Duodenal mucosa (tissue), 2 donors: ENCODE data around the gene UFD1.

Experiments used
- H3K27ac ChIP-seq: one replicate; pipeline ENCODE4 v1.7.0; 2013; ENCODE audit warnings: low read depth, low read length
- H3K27me3 ChIP-seq, 2 donors: one replicate each; pipeline ENCODE4 v1.7.0; 2013; ENCODE audit warnings: low read length in 2 of 2, control low read depth in 1 of 2; ENCODE audit not compliant: insufficient read depth in 2 of 2, control insufficient read depth in 1 of 2
- H3K36me3 ChIP-seq, 2 donors: one replicate each; pipeline ENCODE4 v1.7.0; 2013; ENCODE audit warnings: low read length in 2 of 2, control low read depth in 1 of 2; ENCODE audit not compliant: insufficient read depth in 2 of 2, control insufficient read depth in 1 of 2
- H3K4me1 ChIP-seq, 2 donors: one replicate each; pipeline ENCODE4 v1.7.0; 2013; ENCODE audit warnings: low read length in 2 of 2, control low read depth in 1 of 2; ENCODE audit not compliant: insufficient read depth in 2 of 2, control insufficient read depth in 1 of 2
- H3K4me3 ChIP-seq, 2 donors: one replicate each; pipeline ENCODE4 v1.7.0; 2013; ENCODE audit warnings: low read length in 2 of 2, low read depth in 1 of 2
- H3K9ac ChIP-seq, 2 donors: one replicate each; pipeline ENCODE4 v1.7.0; 2013; ENCODE audit warnings: low read length in 2 of 2, low read depth in 1 of 2
- H3K9me3 ChIP-seq, 2 donors: one replicate each; pipeline ENCODE4 v1.7.0; 2013; ENCODE audit warnings: low read length in 2 of 2, control low read depth in 1 of 2; ENCODE audit not compliant: control insufficient read depth in 1 of 2

Gene UFD1, protein sequence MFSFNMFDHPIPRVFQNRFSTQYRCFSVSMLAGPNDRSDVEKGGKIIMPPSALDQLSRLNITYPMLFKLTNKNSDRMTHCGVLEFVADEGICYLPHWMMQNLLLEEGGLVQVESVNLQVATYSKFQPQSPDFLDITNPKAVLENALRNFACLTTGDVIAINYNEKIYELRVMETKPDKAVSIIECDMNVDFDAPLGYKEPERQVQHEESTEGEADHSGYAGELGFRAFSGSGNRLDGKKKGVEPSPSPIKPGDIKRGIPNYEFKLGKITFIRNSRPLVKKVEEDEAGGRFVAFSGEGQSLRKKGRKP

DNA sequence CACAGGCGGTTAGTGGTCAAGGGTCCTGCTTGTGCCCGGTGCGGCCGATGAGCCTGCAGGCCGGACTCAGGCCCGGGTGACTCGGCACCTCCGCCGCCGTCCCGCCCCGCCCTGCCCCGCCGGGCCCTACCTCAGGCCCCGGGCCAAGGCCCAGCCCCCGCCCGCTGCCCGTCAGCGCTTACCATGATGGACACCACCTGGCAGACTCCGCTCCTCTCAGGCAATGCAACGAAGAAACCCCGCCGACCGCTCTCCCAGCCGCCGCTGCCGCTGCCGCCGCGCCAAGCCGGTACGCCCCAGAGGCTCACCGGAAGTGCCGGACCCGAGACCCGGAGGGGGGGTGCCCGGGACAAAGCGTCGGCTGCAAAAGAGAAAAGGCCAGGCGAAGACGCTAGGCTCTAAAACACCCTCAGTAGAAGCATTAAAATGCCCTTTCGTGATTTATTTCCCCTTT is at the start of gene UFD1:
Gene UFD1, minus strand, starts transcription at position 293 of the 454 bp plus-strand sequence. Its CDS starts 108 bp downstream, at position 185.
- Histone ChIP-seq H3K4me1 (peaks cover 9 to 17% of the 10 kb centered on the region in 2 donors), H3K27ac (peak within 1 kb of the TSS; percentile 88), H3K27me3 (no peaks in the 10 kb centered on the region)

DNA sequence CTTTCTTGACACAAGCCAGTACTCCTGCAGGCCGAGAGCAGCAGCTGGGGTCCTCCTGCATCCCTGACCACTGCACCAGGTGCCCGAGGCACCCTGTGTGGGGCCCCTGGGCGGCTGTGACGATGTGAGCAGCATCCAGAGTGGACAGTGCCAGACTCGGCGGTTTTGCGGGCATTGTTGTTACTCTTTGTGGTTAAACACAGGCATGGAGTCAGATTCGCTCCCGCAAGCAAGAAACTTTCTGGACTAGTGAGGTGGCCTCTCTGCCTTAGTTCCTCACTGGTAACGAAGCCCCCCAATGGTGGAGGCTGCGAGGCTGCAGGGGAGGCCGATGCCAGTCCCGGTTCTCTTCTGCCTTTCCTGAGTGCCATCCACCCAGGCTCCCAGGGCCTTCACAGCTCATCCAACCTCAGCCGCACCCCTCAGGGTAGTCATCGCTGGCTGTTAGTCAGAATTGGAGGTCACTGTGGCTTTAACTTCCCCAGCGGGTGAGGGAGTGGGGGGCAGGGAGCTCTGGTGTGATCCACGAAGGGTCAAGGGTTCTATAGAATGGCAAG is 48.9 kb upstream of the UFD1 start:
- no peak overlapping the region for H3K27ac ChIP-seq
- no peaks in the 10 kb centered on the region for H3K36me3 ChIP-seq
- no peaks in the 10 kb centered on the region for H3K9me3 ChIP-seq
- H3K4me1 ChIP-seq, result peaks cover 0 to 14% of the 10 kb centered on the region in 2 donors
- H3K27me3 ChIP-seq, result peaks cover 17 to 30% of the 10 kb centered on the region in 2 donors
- H3K4me3 ChIP-seq, result no peak overlapping the region
- H3K9ac ChIP-seq, result no peak overlapping the region

More for the DNA sequence above, at the start of gene UFD1:
- H3K9me3 ChIP-seq, result no peaks in the 10 kb centered on the region
- H3K36me3 ChIP-seq, result peaks cover 1 to 20% of the 10 kb centered on the region in 2 donors
- peak within 1 kb of the TSS; percentile 71 to 92 for H3K9ac ChIP-seq
- H3K4me3 ChIP-seq, result peak within 1 kb of the TSS; percentile 90 to 99

DNA sequence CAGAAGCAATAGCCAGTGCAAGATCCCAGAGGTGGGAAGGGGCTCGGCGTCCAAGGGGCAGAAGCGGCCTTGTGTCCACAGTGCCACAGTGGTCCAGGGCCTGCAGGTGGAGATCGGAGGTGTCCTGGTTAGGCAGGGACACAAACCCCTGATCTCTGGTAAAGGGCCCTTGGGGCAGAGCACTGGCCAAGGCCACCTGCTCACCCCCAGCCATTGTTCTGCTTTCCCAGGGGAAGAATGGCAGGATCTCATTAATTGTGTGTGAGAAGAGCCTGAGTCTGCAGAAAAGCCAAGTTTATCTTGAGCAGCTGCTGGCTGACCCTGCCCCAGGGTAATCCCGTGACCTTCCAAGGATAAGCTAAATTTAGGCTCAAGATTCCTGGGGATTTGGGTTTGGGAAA is 48.3 kb upstream of the UFD1 start:
- Histone ChIP-seq H3K9ac (no peak overlapping the region), H3K4me3 (no peak overlapping the region), H3K27ac (no peak overlapping the region), H3K4me1 (peaks cover 0 to 16% of the 10 kb centered on the region in 2 donors), H3K36me3 (no peaks in the 10 kb centered on the region), H3K27me3 (peaks cover 18 to 35% of the 10 kb centered on the region in 2 donors), H3K9me3 (no peaks in the 10 kb centered on the region)

DNA sequence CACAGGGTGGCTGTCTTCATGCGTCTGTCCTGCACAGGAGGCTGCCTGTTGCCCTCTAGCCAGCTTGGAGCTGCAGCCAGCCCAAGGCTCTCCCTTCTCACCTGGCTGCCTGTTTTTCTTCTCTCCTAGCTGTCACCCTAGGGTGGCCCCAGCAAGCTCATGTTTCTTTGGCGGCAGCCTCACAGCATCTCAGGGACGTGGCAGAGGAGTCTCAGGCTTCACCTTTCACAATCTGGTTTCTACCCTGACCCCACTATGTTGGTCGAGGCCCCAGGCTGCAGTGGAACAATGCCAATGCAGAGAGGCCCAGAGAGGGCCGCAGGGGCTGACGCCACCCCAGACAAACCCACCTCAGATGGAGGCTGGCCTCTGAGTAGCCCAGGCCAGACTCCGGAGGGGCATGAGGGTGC is 47.7 kb upstream of the UFD1 start:
- H3K27ac ChIP-seq, result no peak overlapping the region
- H3K27me3 ChIP-seq, result peaks cover 18 to 35% of the 10 kb centered on the region in 2 donors
- no peaks in the 10 kb centered on the region for H3K9me3 ChIP-seq
- H3K9ac ChIP-seq, result no peak overlapping the region
- peaks cover 0 to 16% of the 10 kb centered on the region in 2 donors for H3K4me1 ChIP-seq
- H3K36me3 ChIP-seq, result no peaks in the 10 kb centered on the region
- no peak overlapping the region for H3K4me3 ChIP-seq

DNA sequence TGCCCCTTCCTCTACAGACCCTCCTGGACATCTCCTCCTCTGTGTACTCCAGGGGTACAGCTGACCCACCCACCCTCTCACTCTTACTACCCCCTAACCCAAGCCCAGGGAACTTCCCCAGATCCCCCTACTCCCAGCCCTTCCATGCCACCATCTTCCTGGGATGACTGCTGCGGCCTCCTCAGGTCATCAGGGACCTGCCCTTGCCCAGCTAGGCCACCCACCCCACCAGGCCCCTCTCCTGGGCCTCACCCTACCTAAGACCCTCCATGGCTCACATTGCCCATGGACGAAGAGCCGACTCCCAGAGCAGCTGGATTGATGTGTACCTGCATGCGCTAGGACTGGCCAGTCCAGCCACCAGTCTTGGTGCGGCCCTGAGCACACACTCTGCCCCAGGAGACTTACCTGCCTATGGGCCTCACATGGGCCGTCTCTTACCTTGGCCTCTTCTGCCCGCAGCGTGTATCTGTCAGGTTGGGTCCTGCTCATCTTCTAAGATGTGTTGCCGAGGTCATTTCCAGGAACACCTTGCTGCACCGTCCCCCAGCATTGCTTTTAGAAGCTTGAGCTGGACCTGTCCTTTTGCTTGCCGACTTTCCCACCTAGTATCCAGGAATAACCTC is 47.2 kb upstream of the UFD1 start:
- Histone ChIP-seq H3K27me3 (peaks cover 18 to 35% of the 10 kb centered on the region in 2 donors), H3K9me3 (no peaks in the 10 kb centered on the region), H3K27ac (no peak overlapping the region), H3K4me3 (no peak overlapping the region), H3K4me1 (peaks cover 0 to 16% of the 10 kb centered on the region in 2 donors), H3K9ac (no peak overlapping the region), H3K36me3 (no peaks in the 10 kb centered on the region)

DNA sequence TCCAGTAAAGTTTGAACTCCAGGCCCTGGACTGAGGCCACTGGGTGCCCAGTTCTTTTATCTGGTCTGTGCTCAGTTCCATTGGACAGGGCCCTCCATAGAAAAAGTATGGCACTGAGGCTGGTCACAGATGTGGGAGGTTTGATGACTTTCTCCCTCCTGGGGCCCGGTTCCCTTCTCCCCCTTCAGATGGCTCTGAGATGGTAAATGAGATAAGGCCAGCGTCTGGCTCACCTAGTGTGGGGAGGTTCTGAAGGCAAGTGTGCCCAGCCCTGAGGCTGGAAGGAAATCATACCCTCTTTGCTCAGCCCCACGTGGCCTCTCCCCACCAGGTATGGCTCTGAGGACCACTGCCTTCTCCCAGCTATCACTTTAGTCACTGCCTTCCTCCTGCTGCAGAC is 46.7 kb upstream of the UFD1 start:
- peaks cover 0 to 16% of the 10 kb centered on the region in 2 donors for H3K4me1 ChIP-seq
- H3K4me3 ChIP-seq, result no peak overlapping the region
- H3K27me3 ChIP-seq, result peaks cover 18 to 35% of the 10 kb centered on the region in 2 donors

DNA sequence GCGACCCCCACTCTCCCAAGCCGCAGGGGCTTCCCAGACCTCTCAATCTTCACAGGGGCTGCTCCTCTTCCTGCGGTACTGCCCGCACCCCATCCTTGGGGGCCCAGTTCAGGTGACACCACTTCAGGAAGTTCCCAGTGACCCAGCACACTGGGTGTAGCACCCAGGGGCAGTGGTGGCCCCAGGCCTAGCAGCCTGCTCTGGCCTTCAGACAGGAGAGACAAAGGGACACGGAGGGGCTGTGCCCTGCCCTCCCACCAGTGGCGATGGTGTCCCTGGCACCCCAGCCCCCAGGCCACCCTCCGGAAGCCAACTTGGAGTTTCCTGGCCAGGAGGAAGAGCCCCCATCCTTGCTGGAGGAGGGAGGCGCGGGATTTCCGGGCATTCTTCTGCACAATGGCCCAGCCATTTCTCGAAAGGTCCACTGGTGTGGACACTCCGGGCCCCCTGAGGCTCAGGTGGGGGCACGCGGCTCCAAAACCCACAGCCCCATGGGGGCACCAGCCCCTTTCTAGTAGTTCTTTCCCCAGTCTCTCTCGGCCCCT is 46.2 kb upstream of the UFD1 start:
- no peak overlapping the region for H3K9ac ChIP-seq
- H3K4me3 ChIP-seq, result no peak overlapping the region
- no peak overlapping the region for H3K27ac ChIP-seq
- H3K4me1 ChIP-seq, result peaks cover 0 to 16% of the 10 kb centered on the region in 2 donors
- H3K36me3 ChIP-seq, result no peaks in the 10 kb centered on the region
- H3K9me3 ChIP-seq, result no peaks in the 10 kb centered on the region
- peaks cover 18 to 35% of the 10 kb centered on the region in 2 donors for H3K27me3 ChIP-seq

More for the DNA sequence above, 46.7 kb upstream of the UFD1 start:
- no peaks in the 10 kb centered on the region for H3K9me3 ChIP-seq
- no peak overlapping the region for H3K27ac ChIP-seq
- H3K9ac ChIP-seq, result no peak overlapping the region
- no peaks in the 10 kb centered on the region for H3K36me3 ChIP-seq

DNA sequence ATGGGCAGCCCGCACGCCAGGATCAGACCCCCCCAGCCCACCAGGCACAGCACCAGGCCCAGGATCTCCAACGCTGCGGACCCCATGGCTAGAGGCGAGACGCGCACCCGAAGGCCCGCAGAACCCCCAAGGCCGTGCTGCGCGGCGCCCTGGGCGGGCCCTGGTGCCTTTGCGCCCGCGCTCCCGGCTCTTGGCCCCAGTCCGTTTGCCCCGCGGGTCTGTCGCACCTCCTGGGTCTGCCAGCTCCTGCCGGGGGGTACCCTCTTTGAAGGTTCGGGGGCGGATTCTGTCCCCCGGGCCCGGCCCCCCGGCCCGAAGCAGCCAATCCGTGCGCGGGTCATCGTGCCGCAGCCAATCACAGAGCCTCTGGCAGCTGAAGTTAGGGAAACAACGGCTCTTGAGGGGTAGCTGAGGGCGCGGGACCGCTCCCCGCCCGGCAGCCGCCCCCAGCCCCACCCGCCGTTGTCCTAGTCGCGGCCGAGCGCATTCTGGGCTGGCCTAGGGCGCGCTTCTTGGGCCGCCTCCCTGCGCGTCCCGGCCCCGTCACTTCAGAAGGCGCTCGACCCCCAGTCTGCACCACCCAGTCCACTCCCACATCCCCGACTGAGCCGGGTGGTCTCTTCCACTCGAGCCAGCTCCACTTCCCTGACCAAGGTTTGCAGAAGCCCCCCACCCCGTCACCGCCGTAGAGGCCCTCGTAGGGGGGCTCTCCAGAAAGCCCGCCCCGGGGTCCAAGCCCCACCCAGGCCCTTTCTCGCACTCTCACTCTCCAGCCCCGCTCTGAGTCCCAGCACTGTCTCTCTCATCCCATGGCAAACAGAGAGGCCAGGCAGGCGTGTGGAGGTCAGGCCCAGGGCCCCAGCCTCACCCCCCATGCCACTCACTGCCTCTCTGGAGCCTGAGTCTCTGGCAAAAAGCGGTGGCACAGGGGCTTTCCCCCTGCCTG is 45.5 kb upstream of the UFD1 start, which contains the start of gene CLDN5:
Gene CLDN5, minus strand, starts transcription at position 241 of the 946 bp plus-strand sequence. Its CDS starts 155 bp downstream, at position 86.
- Histone ChIP-seq H3K9me3 (no peaks in the 10 kb centered on the region), H3K27ac (peak within 1 kb of the TSS; percentile 10), H3K4me1 (peaks cover 0 to 16% of the 10 kb centered on the region in 2 donors), H3K4me3 (peak within 1 kb of the TSS; percentile 43 to 53), H3K27me3 (peaks cover 18 to 35% of the 10 kb centered on the region in 2 donors), H3K36me3 (no peaks in the 10 kb centered on the region), H3K9ac (peak within 1 kb of the TSS in 1 of 2 donors; percentile 18)
